NCI-H748 treated with DMSO at 0.1 percent for 48 hours (cell line): ENCODE measurements around the gene EPDR1.
"Not testable (repeated sequence)": the region's sequence is repeated elsewhere in the genome, so short reads cannot be mapped to it uniquely, and the experiment has no call there.

ENCODE experiments used
- DNase-seq: peaks from one replicate; lab custom pipeline; 2025; lab: John Stamatoyannopoulos, UW

EPDR1 gene

DNA sequence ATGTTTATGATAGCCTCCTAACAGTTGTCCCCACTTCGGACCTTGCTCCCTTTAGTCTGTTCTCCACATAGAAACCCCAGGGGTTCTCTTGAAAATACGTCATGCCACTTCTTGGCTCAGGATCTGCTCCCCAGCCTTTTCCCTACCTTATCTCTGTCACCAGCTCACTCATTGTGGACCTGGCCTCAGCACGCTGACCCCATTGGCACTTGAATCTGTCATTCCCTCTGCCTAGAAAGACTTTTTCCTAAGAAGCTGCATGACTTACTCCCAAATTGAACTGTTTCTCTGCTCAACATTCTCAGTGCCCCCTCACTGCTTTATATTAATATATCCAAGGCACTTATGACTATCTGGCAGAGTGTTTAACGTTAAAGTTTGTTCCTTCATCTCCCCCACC lies 8.4 kb downstream of the EPDR1 start:
- no peak for DNase-seq

DNA sequence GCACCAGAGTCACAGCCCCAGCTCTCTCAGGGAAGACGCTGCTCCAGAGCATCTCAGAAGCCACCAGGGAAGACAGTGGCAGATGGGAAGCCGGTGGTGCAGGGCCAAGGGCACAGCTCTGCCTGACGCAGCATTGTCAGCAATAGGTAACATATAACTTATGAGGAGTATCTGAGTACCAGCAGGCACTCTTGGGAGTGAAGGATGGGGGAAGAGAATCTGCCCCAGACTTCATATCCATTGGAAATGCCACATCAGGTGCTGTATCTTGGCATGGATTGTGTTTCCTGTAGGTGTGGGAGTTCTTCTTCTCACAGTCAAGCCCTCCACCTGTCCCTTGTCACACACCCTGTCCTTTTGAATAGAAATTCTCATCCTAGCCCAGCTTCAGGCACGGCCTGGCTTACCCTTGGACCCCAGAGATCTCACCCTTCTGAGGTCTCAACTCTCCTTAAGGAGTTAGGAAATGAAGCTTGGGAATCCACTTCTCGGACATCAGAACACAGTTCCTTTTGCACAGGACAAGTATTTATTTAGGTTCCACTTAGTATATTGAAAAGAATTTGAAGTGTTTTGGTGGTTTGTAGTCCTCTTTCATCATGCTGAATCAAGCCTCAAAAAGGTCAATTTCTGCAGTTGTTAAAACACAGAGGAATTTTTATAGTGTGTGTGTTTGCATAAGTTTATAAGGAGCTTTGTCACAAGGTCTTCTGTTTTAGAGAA lies 9.9 kb downstream of the EPDR1 start:
- no peak for DNase-seq

DNA sequence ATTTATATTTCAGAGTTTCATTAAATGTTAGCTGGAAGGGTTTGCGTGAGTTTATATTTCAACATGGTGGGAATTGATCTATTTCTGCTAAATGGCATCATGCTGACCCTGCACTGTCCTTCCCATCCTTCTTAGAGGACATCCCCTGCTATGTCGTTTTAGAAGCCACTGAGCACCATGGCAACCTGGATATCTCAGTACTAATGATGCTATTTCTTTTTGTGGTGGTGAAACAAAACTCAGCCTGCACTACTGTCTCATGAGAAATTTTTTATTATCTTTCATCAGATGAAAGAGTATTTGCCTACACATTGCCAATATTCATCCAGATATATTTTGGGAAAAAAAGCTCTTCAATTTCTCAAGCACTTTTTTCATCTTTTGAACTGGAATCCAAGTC lies 12.1 kb downstream of the EPDR1 start:
- DNase-seq, result no peak

DNA sequence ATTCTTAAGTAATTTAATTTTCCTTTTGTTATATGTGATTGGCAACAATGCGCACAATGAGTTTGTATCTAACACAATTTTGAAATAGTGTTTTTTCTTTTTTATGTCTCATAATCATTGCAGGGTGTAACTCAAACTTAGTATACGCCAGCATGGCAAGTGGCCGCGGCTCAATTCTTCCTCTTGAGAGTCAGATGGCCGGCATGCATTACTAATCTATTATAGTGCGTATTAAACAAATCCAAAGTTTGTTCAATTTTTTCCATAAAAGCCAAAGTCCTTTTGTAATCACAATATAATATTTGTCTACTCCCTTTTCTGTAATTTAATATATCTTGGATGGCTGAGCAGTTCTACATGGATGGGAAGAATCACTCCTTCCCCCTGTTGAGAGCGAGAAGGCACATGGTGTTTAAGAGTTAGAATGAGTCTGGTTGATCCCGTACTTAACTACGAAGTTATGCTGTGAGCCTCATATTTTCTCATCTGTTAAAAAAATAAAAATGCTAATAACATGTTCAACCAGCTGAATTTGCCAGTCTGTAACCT lies 12.7 kb downstream of the EPDR1 start:
- DNase-seq, result no peak

DNA sequence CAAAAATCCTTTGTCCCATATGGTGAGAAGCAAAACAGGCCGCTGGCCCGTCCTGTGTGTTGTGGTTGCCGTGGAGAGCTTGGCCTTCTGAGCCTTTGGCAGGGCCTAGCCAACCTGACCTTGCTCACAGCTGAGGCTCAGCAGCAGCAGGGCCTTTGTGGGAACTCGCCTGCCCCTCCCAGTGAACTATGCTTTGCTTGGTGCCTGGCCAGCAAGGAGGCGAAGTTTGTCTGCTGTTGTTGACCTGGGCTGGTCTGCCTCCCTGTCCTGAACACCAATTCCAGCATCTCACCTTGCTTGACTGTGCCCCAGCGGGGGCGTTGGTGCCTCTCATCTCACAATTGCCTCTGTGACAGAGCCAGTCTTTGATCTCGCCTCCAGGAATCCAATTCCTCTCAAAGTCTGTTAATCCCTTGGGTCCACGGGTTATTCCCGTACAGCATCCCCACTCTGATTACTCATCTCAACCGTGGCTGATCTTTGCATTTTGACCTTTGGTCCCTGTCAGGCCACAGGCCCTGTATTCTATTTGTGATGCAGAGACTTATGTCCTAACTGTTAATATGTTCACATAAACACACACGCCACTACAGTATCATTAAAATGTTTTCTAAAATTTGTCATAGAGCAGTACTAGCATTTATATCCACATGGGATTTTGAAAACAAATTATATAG lies 22.6 kb downstream of the EPDR1 start:
- DNase-seq, result no peak

DNA sequence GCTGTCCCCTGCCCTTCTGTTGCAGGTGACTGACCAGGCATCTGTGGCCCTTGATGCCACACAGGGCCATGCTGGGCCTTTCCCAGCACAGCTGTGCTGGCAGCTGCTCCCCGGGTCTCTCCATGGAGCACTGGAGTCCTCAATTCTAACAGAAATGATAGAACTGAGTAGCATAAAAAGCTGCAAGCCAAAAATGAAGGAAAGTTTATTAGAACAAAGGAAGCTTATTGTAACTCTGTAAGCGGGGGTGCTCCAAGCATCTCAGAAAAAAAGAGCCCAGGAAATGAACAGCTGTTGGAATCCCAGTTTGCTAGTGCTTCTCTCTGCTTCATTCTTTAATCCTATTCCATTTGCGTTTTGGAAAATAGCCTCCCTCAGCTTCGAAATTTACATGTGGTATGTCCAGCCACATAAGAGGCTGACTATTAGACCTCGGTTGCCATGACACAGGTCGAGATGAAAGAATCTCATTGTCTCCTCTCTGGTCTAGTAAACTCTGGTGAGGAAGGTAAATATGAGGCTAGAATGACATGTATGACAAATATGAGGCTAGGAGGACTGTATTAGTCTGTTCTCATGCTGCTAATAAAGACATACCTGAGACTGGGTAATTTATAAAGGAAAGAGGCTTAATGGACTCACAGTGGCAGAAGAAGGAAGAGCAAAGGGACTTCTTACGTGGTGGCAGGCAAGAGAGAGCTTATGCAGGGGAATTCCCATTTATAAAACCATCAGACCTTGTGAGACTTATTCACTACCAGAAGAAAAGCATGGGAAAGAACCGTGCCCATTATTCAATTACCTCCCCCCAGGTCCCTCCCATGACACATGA lies 23.7 kb downstream of the EPDR1 start:
- DNase-seq, result no peak

DNA sequence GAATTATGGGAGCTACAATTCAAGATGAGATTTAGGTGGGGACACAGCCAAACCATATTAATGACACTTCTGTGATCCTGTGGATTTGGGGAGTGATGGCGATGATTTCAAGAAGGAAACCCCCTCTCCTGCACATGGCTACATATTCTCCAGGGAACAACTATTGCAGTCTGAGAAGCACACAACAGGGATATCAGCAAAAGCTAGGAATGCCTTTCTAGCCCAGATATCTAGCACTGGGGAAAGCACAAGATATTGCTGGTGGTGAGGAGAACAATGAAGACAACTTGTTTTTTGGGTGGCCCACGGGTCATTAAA lies 24.3 kb downstream of the EPDR1 start:
- no peak for DNase-seq

DNA sequence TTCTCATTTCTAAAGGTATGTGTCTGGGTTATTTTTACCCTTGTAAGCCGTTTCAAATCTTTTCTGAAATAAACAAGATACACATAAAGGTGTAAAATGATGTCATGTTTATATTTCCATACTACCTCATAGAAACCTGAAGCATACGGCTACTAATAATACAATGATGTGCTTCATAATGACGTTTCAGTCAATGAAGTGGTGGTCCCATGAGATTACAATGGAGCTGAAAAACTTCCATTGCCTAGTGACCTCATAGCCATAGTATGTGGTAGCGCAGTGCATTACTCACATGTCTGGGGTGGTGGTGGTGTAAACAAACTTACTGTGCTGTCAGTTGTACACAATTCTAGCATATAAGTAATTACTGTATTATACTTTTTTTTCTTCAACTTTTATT lies 24.9 kb downstream of the EPDR1 start:
- no peak for DNase-seq

DNA sequence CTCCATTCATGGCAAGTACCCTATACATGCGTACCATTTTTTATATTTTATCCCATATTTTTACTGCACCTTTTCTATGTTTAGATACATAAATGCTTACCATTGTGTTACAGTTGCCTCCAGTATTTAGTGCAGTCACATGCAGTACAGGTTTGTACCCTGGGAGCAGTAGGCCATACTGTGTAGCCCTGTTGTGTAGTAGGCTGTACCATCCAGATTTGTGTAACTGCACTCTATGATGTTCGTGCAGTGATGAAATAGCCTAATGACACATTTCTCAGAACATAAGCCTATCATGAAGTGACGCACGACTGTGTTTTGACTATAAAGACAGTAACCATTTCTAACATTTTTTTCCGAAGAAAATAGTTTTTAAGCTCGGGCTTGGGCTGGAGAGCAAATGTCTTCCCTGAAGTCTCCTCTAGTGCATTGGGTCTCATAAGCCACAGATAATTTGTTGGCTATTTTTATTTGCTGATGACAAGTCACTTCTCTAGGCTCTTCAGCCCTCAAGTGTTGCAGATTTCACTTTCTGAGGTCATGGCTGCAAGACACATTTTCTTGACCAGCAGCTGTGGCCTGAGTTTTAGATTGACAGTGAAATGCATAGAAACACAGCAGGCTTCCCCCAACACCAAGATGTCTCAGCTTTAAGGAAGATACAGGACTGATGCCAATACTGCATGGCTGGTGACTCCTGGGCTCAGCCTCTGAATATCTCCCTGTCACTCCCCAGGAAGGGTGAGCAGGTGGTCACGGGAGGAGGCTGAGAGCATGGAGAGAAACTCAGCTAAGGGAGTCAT lies 26.9 kb downstream of the EPDR1 start:
- no peak for DNase-seq

DNA sequence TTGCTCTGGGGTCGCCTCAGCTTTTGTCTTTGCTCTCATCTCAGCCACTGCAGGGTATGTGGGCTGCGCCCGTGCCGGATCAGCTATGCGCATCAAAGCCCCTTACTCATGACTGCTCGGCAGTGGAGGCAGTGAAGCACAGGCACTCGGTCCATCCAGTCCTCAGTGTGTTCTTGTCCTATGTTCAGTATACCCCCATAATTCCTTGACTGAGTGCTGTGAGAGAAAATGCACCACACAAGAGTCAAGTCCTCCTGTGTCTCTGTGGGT lies 27.4 kb downstream of the EPDR1 start:
- DNase-seq, result no peak

DNA sequence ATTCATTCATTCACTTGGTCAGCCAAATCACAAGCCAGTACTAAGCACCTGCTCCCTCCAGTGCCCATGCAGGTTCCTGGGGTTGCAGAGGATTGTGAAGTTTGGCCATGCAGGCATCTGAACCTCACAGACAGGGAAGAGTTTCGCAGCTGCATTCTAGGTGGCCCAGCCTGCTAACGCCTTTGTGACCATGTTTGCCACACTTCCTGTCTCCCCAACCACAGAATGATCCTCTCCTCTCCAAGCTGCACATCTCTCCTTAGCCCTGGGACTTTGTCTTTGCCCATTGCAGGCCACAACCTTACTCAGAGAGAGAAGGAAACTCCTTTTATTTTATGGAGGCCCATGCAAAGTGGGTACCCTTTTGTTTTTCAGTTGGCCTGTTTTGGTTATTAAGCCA lies 31.8 kb downstream of the EPDR1 start:
- no peak for DNase-seq

DNA sequence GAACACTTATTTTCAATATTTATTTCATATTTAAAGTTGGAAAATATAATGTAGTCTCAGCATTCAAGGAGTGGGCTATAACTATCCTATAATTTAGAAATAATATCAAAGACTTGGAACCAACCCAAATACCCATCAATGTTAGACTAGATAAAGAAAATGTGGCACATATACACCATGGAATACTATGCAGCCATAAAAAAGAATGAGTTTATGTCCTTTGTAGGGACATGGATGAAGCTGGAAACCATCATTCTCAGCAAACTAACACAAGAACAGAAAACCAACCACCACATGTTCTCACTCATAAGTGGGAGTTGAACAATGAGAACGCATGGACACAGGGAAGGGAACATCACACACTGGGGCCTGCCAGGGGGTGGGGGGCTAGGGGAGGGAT lies 33.8 kb downstream of the EPDR1 start:
- not testable (repeated sequence) for DNase-seq

DNA sequence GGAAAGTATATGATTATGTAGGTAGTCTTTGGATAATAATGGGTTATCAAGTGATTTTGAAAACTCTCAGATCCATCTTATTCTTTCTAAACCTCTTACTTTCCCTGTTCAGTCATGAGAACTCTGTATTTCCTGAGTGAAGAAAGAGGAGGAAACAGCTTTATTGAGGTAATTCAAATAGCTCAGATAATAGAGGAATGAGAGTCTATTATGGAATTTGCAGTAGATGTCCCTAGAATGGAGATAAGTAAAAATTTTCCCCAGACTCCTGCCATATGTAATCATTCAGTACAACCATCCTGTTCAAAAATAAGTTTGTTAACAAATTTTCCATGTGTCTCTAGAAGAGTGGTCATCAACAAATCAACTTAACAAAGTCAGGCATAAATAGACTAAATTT lies 36.4 kb downstream of the EPDR1 start:
- no peak for DNase-seq

DNA sequence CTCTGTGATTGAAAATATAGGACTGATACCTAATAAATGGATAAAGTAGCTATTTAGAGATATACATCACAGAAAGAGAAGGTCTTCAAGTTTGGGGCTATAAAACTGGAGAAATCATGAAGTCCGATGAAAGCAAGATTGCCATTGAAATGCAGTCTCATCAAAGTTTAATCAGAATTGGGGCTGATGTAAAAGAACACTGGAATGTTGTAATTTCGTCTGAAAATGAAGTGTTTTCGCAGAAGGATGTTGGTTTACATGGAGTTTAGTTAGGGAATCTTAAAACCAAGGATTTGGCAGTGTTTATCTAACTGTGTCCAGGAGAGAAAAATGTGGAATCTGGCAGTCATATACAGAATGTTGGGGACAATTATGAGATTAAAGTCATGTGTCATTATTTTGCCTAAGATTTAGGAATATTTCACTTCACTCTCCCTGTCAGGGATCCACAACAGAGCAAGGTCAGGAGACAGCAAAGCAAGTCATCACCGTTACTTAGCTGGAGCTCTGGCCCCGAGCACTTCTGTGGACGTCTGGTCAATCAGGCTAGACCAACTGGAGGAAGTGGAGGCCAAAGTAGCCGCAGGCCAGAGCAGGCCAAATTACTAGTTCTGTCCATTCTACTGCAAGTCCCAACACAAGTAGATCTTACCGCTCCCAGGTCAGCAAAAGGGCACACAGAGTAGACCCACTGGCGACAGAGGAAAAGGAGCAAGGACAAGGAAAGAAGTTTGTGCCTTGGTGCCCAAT lies 37.0 kb downstream of the EPDR1 start:
- DNase-seq, result no peak

DNA sequence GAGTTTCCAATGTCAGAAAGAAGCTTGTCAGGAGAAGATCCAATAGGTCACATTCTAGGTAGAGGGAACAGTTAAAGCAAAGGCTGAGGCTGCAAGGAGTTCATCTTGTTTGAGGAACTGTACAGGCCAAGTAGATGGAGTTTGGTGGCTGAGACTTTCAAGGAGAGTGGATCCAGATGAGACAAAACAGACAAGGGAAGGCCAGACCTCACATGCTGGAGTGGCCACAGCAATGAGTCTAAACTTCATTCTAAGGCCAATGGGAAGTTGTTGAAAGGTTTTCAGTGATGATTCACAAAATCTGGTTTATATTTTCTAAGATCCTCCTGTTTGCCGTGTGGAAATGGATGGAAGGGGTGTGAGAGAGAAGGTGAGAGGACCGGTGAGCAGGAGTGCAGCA lies 40.0 kb downstream of the EPDR1 start:
- DNase-seq, result no peak

DNA sequence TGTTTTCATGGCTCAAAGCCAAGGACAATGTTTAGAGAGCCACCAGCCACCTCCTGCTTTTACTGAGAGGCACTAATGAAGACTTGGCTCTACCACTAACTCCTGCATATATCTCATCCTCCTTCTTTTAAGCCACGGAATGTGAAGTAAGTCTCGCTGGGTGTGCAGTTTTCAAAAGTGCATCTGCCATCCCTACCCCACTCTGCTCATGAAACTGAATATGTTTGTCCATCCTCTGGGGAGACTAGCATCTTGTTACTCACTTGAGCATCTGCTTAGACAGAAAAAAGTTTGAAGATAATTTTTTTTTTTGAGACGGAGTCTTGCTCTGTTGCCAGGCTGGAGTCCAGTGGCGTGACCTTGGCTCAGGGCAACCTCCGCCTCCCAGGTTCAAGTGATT lies 40.8 kb downstream of the EPDR1 start:
- no peak for DNase-seq

DNA sequence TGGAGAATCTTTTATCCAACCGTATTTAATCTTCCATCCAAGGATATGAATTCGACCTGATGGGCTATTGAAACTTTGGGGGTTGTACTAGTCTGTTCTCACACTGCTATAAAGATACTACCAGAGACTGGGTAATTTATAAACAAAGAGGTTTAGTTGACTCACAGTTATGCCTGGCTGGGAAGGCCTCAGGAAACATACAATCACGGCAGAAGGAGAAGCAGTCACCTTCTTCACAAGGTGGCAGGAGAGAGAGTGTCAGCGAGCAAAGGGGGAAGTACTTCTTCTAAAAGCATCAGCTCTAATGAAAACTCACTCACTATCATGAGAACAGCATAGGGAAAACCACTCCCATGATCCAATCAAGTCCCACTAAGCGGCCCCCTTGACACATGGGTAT lies 43.8 kb downstream of the EPDR1 start:
- no peak for DNase-seq

DNA sequence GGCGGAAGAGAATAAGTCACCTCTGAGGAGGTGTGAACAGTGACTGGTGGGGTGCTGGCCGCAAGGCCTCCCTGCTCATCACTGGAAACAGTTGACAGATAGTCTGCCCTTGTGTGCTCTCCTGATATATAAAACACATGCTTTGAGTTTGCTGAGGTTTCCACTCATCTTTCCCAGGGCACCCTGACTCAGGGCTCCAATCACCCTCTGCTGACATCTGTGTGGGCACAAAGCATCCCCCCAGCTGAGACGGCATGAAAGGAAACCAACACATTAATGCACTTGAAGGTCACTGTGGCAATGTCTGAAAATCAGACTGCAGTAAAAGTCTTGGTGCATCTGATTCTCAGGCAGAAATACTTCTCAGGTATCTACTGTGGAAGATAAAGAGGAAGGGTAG lies 49.8 kb downstream of the EPDR1 start:
- DNase-seq, result no peak

DNA sequence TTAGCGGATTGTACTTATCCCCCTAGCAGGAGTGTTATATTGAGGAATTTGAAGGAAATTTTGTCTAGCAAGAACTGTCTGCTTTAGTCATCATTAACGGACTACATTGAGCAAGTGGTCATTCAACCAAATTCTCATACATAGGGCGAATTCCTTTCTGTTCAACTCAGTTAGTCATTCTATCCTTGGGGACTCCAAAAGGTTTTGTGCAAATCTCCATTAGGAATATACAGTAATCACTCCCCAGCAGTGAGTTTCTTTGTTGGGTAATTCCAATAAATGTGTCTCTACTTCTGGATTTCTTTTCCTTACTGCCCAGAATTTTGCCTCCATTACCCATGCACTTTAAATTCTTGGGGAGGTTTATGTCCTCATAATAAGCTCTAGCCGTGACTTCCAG lies 51.1 kb downstream of the EPDR1 start:
- no peak for DNase-seq

DNA sequence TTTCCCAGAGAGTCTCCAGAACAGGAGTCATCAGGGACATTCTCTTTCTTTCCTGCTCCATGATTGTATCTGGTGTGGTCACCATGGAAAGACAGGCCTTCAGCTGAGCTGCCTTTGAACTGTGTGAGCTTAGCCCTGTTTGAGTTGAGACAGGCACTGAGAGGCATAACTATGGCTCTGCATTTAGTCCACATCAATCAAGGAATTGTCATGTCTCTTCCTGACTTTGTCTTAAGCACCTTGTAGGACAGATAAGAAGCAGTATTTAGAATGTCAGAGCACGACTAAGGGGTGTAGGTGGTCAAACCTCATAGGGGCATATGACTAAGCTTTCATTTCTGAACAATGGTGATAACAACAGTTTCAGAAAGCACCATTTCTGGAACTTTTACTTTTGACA lies 53.5 kb downstream of the EPDR1 start:
- DNase-seq, result no peak

DNA sequence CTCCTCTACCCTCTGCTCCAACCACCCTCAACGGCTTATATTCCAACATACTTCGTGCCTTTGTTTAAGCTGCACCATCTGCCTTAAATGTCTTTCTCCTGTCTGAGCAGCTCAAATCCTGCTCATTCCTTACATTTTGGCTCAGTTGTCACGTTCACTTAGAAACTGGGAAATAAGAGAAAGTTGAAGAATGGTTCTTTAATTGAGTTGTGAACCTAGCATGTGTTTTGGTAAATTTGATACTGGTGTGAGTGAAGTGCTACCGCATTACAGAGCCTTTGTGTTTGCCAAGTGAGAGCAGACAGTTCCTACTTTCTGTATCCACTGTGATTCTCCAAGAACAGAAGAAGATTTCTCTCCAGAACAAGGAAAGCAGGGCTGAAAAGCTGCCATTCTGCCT lies 54.3 kb downstream of the EPDR1 start:
- DNase-seq, result no peak

DNA sequence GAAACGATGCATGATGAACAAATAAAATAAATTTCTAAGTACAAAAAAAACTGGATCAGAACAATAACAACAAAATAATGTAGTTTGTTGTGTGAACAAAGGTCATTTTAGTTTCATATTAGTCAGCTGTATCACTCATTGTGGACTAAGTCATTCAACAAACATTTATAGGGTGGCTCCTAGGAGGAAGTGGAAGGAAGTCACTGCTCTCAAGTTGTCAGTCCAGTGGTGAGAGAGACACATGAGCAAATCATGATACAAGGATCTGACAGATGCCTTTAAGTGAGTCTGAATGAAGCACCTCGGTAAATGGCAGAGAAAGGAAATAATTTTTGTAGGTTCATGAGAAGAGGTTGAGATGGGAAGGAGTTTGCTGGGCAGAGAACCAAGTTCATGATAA lies 56.8 kb downstream of the EPDR1 start:
- no peak for DNase-seq
